Panc1 (cell line): ENCODE measurements around the gene MX1.

Experiments
- POLR2AphosphoS5 ChIP-seq: IDR thresholded peaks from 2 replicates; pipeline ENCODE4 v1.6.1; 2012; ENCODE audit warnings: mild to moderate bottlenecking, low read depth, low read length, moderate library complexity
- SIN3A ChIP-seq: IDR thresholded peaks from 2 replicates; pipeline ENCODE4 v1.6.1; 2012; ENCODE audit warnings: low read depth, mild to moderate bottlenecking, low read length, moderate library complexity, borderline replicate concordance; ENCODE audit not compliant: insufficient read depth
- TCF7L2 ChIP-seq: IDR thresholded peaks from 2 replicates; pipeline ENCODE4 v1.6.1; 2011; ENCODE audit warnings: mild to moderate bottlenecking, low read depth, low read length, inconsistent platforms
- TF ChIP-seq, protein P1 (sequence below): fragments of 450-650 bp; IDR thresholded peaks from 2 replicates; pipeline ENCODE4 v1.5.1; 2017; ENCODE audit warnings: mild to moderate bottlenecking
- TF ChIP-seq, protein P2 (sequence below), 2 experiments: IDR thresholded peaks; 2 replicates each; pipeline ENCODE4 v1.6.1; 2011 to 2012; ENCODE audit warnings: low read depth in 2 of 2, control low read depth in 1 of 2, low read length in 1 of 2, mild to moderate bottlenecking in 1 of 2, moderate library complexity in 1 of 2; ENCODE audit not compliant: insufficient read depth in 1 of 2

DNA sequence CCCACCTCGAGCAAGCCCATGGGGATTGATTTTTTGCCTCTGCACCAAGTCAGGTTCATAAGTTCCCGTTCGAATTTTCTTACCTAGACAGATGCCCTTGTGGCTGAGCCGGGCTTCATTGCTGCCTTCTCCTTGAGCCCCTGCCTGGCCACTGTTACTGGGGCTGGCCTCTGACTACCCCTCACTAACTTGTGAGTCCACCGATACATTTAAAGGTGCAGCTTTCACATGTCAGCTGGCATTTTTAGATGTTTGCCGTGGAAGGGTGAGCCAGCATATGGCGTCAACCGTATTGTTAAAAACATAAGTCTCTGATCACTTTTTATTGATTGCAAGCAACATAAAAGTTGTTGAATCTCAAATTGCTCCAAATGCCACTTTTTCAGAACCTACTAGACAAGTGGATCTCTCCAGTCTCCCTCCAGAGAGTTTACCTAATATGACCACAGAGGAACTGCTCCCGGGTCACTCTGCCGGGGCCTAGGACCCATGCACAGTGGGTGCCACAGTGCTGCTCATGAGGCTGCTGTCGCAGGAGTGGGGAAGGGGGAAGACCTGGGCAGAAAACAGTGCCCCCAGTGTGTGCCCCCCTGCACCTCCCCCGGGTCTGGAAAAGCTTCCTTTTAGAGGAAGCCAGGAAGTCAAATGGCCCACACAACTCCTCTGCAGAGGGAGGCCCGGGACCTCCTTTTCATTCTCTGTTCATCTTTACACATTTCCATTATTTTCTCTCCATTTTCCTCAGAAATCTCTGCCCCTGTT lies 18.8 kb downstream of the MX1 start:
- TF ChIP-seq, protein P1, sequence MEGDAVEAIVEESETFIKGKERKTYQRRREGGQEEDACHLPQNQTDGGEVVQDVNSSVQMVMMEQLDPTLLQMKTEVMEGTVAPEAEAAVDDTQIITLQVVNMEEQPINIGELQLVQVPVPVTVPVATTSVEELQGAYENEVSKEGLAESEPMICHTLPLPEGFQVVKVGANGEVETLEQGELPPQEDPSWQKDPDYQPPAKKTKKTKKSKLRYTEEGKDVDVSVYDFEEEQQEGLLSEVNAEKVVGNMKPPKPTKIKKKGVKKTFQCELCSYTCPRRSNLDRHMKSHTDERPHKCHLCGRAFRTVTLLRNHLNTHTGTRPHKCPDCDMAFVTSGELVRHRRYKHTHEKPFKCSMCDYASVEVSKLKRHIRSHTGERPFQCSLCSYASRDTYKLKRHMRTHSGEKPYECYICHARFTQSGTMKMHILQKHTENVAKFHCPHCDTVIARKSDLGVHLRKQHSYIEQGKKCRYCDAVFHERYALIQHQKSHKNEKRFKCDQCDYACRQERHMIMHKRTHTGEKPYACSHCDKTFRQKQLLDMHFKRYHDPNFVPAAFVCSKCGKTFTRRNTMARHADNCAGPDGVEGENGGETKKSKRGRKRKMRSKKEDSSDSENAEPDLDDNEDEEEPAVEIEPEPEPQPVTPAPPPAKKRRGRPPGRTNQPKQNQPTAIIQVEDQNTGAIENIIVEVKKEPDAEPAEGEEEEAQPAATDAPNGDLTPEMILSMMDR: no peak
- TF ChIP-seq, protein P2, sequence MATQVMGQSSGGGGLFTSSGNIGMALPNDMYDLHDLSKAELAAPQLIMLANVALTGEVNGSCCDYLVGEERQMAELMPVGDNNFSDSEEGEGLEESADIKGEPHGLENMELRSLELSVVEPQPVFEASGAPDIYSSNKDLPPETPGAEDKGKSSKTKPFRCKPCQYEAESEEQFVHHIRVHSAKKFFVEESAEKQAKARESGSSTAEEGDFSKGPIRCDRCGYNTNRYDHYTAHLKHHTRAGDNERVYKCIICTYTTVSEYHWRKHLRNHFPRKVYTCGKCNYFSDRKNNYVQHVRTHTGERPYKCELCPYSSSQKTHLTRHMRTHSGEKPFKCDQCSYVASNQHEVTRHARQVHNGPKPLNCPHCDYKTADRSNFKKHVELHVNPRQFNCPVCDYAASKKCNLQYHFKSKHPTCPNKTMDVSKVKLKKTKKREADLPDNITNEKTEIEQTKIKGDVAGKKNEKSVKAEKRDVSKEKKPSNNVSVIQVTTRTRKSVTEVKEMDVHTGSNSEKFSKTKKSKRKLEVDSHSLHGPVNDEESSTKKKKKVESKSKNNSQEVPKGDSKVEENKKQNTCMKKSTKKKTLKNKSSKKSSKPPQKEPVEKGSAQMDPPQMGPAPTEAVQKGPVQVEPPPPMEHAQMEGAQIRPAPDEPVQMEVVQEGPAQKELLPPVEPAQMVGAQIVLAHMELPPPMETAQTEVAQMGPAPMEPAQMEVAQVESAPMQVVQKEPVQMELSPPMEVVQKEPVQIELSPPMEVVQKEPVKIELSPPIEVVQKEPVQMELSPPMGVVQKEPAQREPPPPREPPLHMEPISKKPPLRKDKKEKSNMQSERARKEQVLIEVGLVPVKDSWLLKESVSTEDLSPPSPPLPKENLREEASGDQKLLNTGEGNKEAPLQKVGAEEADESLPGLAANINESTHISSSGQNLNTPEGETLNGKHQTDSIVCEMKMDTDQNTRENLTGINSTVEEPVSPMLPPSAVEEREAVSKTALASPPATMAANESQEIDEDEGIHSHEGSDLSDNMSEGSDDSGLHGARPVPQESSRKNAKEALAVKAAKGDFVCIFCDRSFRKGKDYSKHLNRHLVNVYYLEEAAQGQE (IDR thresholded peaks at IDR 0.05; ENCODE audit: insufficient read depth in 1 of 2, low read depth in 2 of 2, low read length in 1 of 2): no peak
- TF ChIP-seq POLR2AphosphoS5 (no peak), TCF7L2 (no peak), SIN3A (no peak)
